Measurements from ENCODE around the gene STX19. TPM values are rescaled to one million over a fixed set of nuclear protein-coding genes. Genes with fewer than 3 reads are reported as not detected.

The STX19 gene
- polyA plus RNA-seq, 4 donors, result 0.56 to 13.6 (median 4.3) TPM

DNA sequence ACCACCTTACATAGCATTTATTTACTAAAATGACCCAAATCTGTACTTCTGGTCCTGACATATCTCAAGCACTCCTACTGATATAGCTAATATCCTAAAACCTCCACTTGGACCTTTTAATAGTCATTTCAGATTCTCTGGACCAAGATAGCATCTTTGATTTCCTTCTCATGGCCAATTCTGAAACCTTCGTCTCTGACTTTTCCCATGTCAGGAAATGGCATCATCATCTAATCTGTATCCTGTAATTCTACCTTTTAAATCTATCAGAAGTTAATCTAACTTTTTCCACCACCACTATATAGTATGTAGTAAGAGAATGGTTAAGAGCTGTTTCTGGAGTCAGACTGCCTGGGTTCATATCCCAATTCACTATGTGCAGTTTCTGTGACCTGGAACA, 16.2 kb downstream of the STX19 start:
- H3K36me3 ChIP-seq (ENCODE audit: control insufficient read depth in 3 of 3, insufficient read depth in 2 of 3, low read depth in 1 of 3, low read length in 3 of 3), result peaks cover 0 to 2% (median 0%) of the 10 kb centered on the region in 3 donors
- no peaks in the 10 kb centered on the region for H3K27me3 ChIP-seq (ENCODE audit: control insufficient read depth in 3 of 3, insufficient read depth in 3 of 3, low read length in 3 of 3)
- DNase-seq, result no peak
- no peak for FAIRE-seq
- WGBS, 3 donors, result 74 to 92% (median 82%) methylated on average over 1 of the region's 1 CpG
- no peaks in the 10 kb centered on the region for H3K9me3 ChIP-seq (ENCODE audit: control insufficient read depth in 2 of 2, insufficient read depth in 1 of 2, low read depth in 1 of 2, low read length in 1 of 2)
- H3K27ac ChIP-seq (ENCODE audit: low read depth in 1 of 3, low read length in 2 of 3), result no peak overlapping the region
- no peak overlapping the region for H3K4me3 ChIP-seq (ENCODE audit: low read depth in 1 of 3, low read length in 3 of 3)
- H3K4me1 ChIP-seq (ENCODE audit: control insufficient read depth in 3 of 3, insufficient read depth in 2 of 3, low read depth in 1 of 3, low read length in 2 of 3), result no peaks in the 10 kb centered on the region

DNA sequence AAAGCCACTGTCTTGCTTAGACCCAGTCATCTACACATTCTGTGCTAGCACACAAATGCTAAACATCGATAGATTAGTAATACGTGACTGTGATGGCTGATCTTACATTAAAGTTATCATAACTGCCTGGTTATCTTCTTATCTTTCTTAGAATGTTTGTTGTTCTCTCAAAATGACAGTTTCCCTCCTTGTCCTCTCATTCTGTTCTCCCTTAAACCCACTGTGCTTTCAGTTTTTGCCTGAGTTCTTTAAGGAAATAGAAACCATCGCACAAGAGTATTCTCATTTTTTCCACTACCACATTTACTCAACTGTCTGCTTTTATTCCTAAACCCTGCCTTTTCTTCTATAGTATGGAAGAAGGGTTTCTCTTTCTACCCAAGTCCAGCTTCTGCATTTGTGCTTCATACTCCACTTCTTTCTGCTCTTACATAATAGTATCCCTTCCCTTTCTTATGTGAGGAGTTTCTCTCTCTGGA, 17.1 kb downstream of the STX19 start:
- H3K9me3 ChIP-seq (ENCODE audit: control insufficient read depth in 2 of 2, insufficient read depth in 1 of 2, low read depth in 1 of 2, low read length in 1 of 2), result no peaks in the 10 kb centered on the region
- 33 to 55% (median 36%) methylated on average over 3 of the region's 3 CpGs for WGBS, 3 donors
- H3K36me3 ChIP-seq (ENCODE audit: control insufficient read depth in 3 of 3, insufficient read depth in 2 of 3, low read depth in 1 of 3, low read length in 3 of 3), result peaks cover 0 to 2% (median 0%) of the 10 kb centered on the region in 3 donors
- no peaks in the 10 kb centered on the region for H3K27me3 ChIP-seq (ENCODE audit: control insufficient read depth in 3 of 3, insufficient read depth in 3 of 3, low read length in 3 of 3)
- FAIRE-seq (no peak), DNase-seq (peak in 1 of 2 donors; percentile 10)
- no peaks in the 10 kb centered on the region for H3K4me1 ChIP-seq (ENCODE audit: control insufficient read depth in 3 of 3, insufficient read depth in 2 of 3, low read depth in 1 of 3, low read length in 2 of 3)
- H3K27ac ChIP-seq (ENCODE audit: low read depth in 1 of 3, low read length in 2 of 3), result peak overlapping the region in 1 of 3 donors; percentile 11
- H3K4me3 ChIP-seq (ENCODE audit: low read depth in 1 of 3, low read length in 3 of 3), result no peak overlapping the region

DNA sequence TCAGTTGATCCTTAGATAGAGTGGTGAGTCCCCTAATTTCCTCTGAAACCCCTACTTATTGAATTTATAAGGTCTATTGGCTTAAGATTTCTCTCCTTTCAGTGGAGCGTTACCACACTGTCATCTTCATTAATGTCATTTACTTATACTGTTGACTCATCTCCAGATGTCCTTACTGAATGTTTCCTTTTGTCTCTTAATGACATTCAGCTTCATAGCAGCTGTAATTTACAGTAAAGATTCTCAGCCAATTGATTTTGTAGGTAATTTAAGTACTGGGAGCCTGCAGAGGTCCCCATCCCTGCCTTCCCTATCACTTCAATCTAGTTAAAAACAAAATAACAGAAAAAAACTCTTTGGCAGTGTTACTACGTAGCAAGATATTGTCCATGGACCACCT, 18.8 kb downstream of the STX19 start:
- Histone ChIP-seq H3K4me3 (ENCODE audit: low read depth in 1 of 3, low read length in 3 of 3) (no peak overlapping the region), H3K27me3 (ENCODE audit: control insufficient read depth in 3 of 3, insufficient read depth in 3 of 3, low read length in 3 of 3) (no peaks in the 10 kb centered on the region), H3K36me3 (ENCODE audit: control insufficient read depth in 3 of 3, insufficient read depth in 2 of 3, low read depth in 1 of 3, low read length in 3 of 3) (peaks cover 0 to 2% (median 0%) of the 10 kb centered on the region in 3 donors), H3K27ac (ENCODE audit: low read depth in 1 of 3, low read length in 2 of 3) (no peak overlapping the region), H3K4me1 (ENCODE audit: control insufficient read depth in 3 of 3, insufficient read depth in 2 of 3, low read depth in 1 of 3, low read length in 2 of 3) (no peaks in the 10 kb centered on the region), H3K9me3 (ENCODE audit: control insufficient read depth in 2 of 2, insufficient read depth in 1 of 2, low read depth in 1 of 2, low read length in 1 of 2) (no peaks in the 10 kb centered on the region)
- no peak for DNase-seq
- no peak for FAIRE-seq
- 84 to 92% (median 88%) methylated on average over 2 of the region's 2 CpGs for WGBS, 3 donors

DNA sequence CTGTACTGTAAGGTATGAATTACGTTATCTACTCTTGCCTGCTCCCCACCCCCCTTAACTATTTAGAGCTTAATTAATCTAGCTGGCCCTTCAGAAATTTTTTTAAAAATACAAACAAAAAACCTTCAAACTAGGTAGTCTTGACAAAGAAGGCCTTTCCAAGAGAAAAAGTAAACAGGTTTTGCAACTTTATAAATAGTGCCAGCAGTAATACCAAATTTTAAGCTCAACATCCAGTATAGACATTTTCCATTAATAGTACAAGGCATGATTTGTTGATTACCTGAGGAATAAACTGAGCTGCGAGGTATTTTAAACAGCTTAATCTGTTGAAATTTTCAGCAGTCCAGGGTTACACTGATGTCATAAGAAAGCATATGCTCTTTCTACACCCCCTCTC, 20.1 kb downstream of the STX19 start:
- Histone ChIP-seq H3K4me1 (ENCODE audit: control insufficient read depth in 3 of 3, insufficient read depth in 2 of 3, low read depth in 1 of 3, low read length in 2 of 3) (no peaks in the 10 kb centered on the region), H3K27me3 (ENCODE audit: control insufficient read depth in 3 of 3, insufficient read depth in 3 of 3, low read length in 3 of 3) (no peaks in the 10 kb centered on the region), H3K27ac (ENCODE audit: low read depth in 1 of 3, low read length in 2 of 3) (no peak overlapping the region), H3K4me3 (ENCODE audit: low read depth in 1 of 3, low read length in 3 of 3) (no peak overlapping the region), H3K36me3 (ENCODE audit: control insufficient read depth in 3 of 3, insufficient read depth in 2 of 3, low read depth in 1 of 3, low read length in 3 of 3) (no peaks in the 10 kb centered on the region), H3K9me3 (ENCODE audit: control insufficient read depth in 2 of 2, insufficient read depth in 1 of 2, low read depth in 1 of 2, low read length in 1 of 2) (no peaks in the 10 kb centered on the region)
- 79 to 95% (median 85%) methylated on average over 2 of the region's 2 CpGs for WGBS, 3 donors
- no peak for FAIRE-seq
- no peak for DNase-seq

DNA sequence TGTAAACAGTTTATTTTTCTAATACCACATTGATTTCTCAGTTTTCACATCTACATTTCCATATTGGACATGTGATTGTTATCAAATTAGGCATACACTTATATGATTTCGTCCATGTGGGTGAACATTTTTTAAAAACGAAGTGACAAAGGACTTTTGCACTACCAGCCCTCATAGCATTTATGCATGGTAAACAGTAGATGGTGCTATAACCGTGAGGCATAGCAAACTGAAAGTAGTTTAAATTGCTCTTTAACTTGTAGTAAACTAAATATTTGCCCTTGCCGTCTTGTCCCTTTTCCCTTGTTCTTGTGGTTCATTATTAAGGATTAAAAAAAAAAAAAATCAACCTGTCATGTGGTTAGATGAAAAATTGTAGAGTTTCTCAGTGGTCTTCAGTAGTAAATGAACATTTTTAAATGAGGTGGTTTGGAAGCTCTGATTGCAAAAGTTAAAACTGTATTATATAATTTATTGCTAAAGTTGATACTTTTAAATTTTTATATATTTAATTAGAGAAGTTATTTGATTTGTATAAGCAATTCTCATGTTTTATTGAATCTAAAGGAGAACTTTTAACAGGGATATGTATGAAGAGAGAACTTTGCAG, 24.0 kb downstream of the STX19 start:
- WGBS, 3 donors, result 1 to 2% (median 1%) methylated on average over 4 of the region's 4 CpGs
- FAIRE-seq (peak; percentile 93), DNase-seq (peak; percentile 60 to 69)
- H3K4me1 ChIP-seq (ENCODE audit: control insufficient read depth in 3 of 3, insufficient read depth in 2 of 3, low read depth in 1 of 3, low read length in 2 of 3), result no peaks in the 10 kb centered on the region
- H3K9me3 ChIP-seq (ENCODE audit: control insufficient read depth in 2 of 2, insufficient read depth in 1 of 2, low read depth in 1 of 2, low read length in 1 of 2), result no peaks in the 10 kb centered on the region
- H3K27ac ChIP-seq (ENCODE audit: low read depth in 1 of 3, low read length in 2 of 3), result no peak overlapping the region
- H3K27me3 ChIP-seq (ENCODE audit: control insufficient read depth in 3 of 3, insufficient read depth in 3 of 3, low read length in 3 of 3), result no peaks in the 10 kb centered on the region
- no peaks in the 10 kb centered on the region for H3K36me3 ChIP-seq (ENCODE audit: control insufficient read depth in 3 of 3, insufficient read depth in 2 of 3, low read depth in 1 of 3, low read length in 3 of 3)
- H3K4me3 ChIP-seq (ENCODE audit: low read depth in 1 of 3, low read length in 3 of 3), result peak overlapping the region in 1 of 3 donors; percentile 1

DNA sequence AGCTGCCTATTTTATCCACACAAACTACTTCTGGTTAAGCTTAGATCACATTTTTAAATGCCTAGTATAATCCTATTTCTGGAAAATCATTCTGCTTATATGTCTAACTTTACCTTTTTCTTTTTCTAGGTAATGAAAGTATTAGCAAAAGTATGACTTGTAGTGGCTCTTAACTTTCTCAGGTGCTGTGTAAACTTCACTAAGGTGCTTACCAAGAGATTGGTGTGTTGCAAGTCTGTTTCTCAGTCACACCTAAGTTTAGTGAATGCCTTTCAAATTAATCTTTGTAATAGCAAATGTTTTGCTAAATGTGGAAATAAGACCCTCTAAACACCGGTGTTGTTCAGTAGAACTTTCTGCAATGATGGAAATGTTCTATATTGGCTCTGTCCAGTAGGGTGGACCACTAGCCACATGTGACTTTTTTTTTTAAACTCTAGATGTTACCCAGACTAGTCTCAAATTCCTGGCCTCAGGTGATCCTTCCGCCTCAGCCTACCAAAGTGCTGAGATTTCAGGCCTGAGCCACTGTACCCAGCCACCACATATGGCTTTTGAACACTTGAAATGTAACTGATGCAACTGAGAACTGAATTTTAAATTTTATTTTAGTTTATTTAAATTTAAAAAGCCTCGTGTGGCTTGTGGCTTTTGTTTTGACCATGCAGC, 26.4 kb downstream of the STX19 start:
- no peaks in the 10 kb centered on the region for H3K27me3 ChIP-seq (ENCODE audit: control insufficient read depth in 3 of 3, insufficient read depth in 3 of 3, low read length in 3 of 3)
- no peaks in the 10 kb centered on the region for H3K9me3 ChIP-seq (ENCODE audit: control insufficient read depth in 2 of 2, insufficient read depth in 1 of 2, low read depth in 1 of 2, low read length in 1 of 2)
- DNase-seq (no peak), FAIRE-seq (no peak)
- H3K4me3 ChIP-seq (ENCODE audit: low read depth in 1 of 3, low read length in 3 of 3), result no peak overlapping the region
- H3K27ac ChIP-seq (ENCODE audit: low read depth in 1 of 3, low read length in 2 of 3), result no peak overlapping the region
- no peaks in the 10 kb centered on the region for H3K4me1 ChIP-seq (ENCODE audit: control insufficient read depth in 3 of 3, insufficient read depth in 2 of 3, low read depth in 1 of 3, low read length in 2 of 3)
- H3K36me3 ChIP-seq (ENCODE audit: control insufficient read depth in 3 of 3, insufficient read depth in 2 of 3, low read depth in 1 of 3, low read length in 3 of 3), result no peaks in the 10 kb centered on the region
- 84 to 94% (median 88%) methylated on average over 3 of the region's 3 CpGs for WGBS, 3 donors

DNA sequence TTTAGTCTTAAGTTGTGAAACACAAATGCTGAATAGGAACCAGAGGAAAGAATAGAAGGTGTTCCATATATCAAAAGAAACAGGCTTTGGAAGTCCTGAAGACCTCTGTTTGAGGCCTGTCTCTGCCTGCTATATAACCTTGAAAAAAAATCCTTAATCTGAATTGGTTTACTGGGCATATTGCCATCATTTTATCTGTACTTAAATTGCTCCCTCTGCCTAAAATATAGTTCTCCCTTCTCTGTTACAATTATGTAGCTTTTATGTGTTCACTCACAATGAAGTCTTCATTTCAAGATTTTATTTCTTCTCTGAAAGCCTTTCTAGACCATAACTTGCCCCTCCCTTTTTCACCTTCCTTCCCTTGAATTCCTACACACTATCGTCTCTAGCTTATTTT, 27.2 kb downstream of the STX19 start:
- Histone ChIP-seq H3K27ac (ENCODE audit: low read depth in 1 of 3, low read length in 2 of 3) (no peak overlapping the region), H3K4me3 (ENCODE audit: low read depth in 1 of 3, low read length in 3 of 3) (no peak overlapping the region), H3K27me3 (ENCODE audit: control insufficient read depth in 3 of 3, insufficient read depth in 3 of 3, low read length in 3 of 3) (no peaks in the 10 kb centered on the region), H3K4me1 (ENCODE audit: control insufficient read depth in 3 of 3, insufficient read depth in 2 of 3, low read depth in 1 of 3, low read length in 2 of 3) (no peaks in the 10 kb centered on the region), H3K9me3 (ENCODE audit: control insufficient read depth in 2 of 2, insufficient read depth in 1 of 2, low read depth in 1 of 2, low read length in 1 of 2) (no peaks in the 10 kb centered on the region), H3K36me3 (ENCODE audit: control insufficient read depth in 3 of 3, insufficient read depth in 2 of 3, low read depth in 1 of 3, low read length in 3 of 3) (no peaks in the 10 kb centered on the region)
- WGBS, 3 donors, result 42 to 70% (median 70%) methylated on average over 1 of the region's 1 CpG
- DNase-seq (no peak), FAIRE-seq (no peak)

DNA sequence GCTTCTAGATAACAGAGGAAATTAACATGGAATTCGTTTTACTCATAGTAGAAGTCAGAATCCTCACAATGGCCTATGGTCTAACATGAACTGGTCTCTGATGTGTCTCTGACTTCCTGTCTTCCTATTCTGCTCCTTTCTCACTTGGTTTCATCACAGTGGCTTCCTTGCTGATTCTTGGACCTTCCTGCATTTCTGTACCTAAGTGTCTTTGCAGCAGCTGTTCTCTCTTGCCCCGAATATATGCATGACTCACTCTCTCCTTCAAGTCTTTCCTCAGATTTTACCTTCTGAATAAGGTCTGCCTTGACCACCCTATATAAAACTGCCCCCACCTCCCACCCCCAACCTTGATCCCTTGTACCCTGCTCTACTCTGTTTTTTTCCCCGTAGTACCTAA, 34.3 kb downstream of the STX19 start:
- 78 to 84% (median 79%) methylated on average over 3 of the region's 3 CpGs for WGBS, 3 donors
- H3K9me3 ChIP-seq (ENCODE audit: control insufficient read depth in 2 of 2, insufficient read depth in 1 of 2, low read depth in 1 of 2, low read length in 1 of 2), result no peaks in the 10 kb centered on the region
- no peaks in the 10 kb centered on the region for H3K4me1 ChIP-seq (ENCODE audit: control insufficient read depth in 3 of 3, insufficient read depth in 2 of 3, low read depth in 1 of 3, low read length in 2 of 3)
- no peak for FAIRE-seq
- no peak overlapping the region for H3K4me3 ChIP-seq (ENCODE audit: low read depth in 1 of 3, low read length in 3 of 3)
- no peaks in the 10 kb centered on the region for H3K27me3 ChIP-seq (ENCODE audit: control insufficient read depth in 3 of 3, insufficient read depth in 3 of 3, low read length in 3 of 3)
- DNase-seq, result no peak
- no peaks in the 10 kb centered on the region for H3K36me3 ChIP-seq (ENCODE audit: control insufficient read depth in 3 of 3, insufficient read depth in 2 of 3, low read depth in 1 of 3, low read length in 3 of 3)
- H3K27ac ChIP-seq (ENCODE audit: low read depth in 1 of 3, low read length in 2 of 3), result no peak overlapping the region

All from small intestine (tissue), 7 donors.